Measurements from ENCODE around the gene NUP155. TPM values are rescaled to one million over a fixed set of nuclear protein-coding genes. Genes with fewer than 3 reads are reported as not detected.
A peak's percentile ranks its signal among the peaks of the same experiment; 100 is the strongest.
"Not testable (repeated sequence)": the region's sequence is repeated elsewhere in the genome, so short reads cannot be mapped to it uniquely, and the experiment has no call there.

Gene NUP155
- total and polyA plus RNA-seq, 3 experiments from 2014 or later = 29.9 to 85.4 (median 75.3) TPM

GRCh38 chr5:37319037-37319782, 51.7 kb downstream of the NUP155 start:
- H3K36me3 ChIP-seq (ENCODE audit: insufficient read depth, low read length) = peaks cover 13% of the 10 kb centered on the region
- DNase-seq = no peak
- H3K27me3 Mint-ChIP-seq = no peaks in the 10 kb centered on the region
- no peak overlapping the region for H3K4me3 Mint-ChIP-seq
- POLR2A ChIA-PET = no interaction called here
- H3K9me3 Mint-ChIP-seq = no peaks in the 10 kb centered on the region
- H3K4me3 ChIP-seq (ENCODE audit: low read length) = no peak overlapping the region
- no peaks in the 10 kb centered on the region for H3K4me1 ChIP-seq (ENCODE audit: insufficient read depth, low read length)
- no peaks in the 10 kb centered on the region for H3K27me3 ChIP-seq (ENCODE audit: insufficient read depth, low read length, poor library complexity, severe bottlenecking)
- H3K27ac Mint-ChIP-seq = peak overlapping the region in 1 of 8 donors; percentile 7
- H3K36me3 Mint-ChIP-seq = peaks cover 14 to 80% (median 27%) of the 10 kb centered on the region in 3 donors
- no peak overlapping the region for H3K27ac ChIP-seq (ENCODE audit: low read depth, low read length)
- CTCF ChIA-PET = no interaction called here
- no peaks in the 10 kb centered on the region for H3K9me3 ChIP-seq (ENCODE audit: low read length)
- H3K4me1 Mint-ChIP-seq = no peaks in the 10 kb centered on the region

- DNase-seq = no peak
- Mint-ChIP-seq H3K4me3 (no peak overlapping the region), H3K36me3 (peaks cover 17 to 84% (median 34%) of the 10 kb centered on the region in 3 donors), H3K27me3 (no peaks in the 10 kb centered on the region), H3K4me1 (no peaks in the 10 kb centered on the region), H3K9me3 (no peaks in the 10 kb centered on the region), H3K27ac (no peak overlapping the region)
- Histone ChIP-seq H3K27ac (ENCODE audit: low read depth, low read length) (no peak overlapping the region), H3K4me1 (ENCODE audit: insufficient read depth, low read length) (no peaks in the 10 kb centered on the region), H3K27me3 (ENCODE audit: insufficient read depth, low read length, poor library complexity, severe bottlenecking) (no peaks in the 10 kb centered on the region), H3K4me3 (ENCODE audit: low read length) (no peak overlapping the region), H3K9me3 (ENCODE audit: low read length) (no peaks in the 10 kb centered on the region), H3K36me3 (ENCODE audit: insufficient read depth, low read length) (peaks cover 28% of the 10 kb centered on the region)
- POLR2A ChIA-PET = no interaction called here
- CTCF ChIA-PET = no interaction called here
Observed at GRCh38 chr5:37316027-37316426, 54.9 kb downstream of the NUP155 start.

- Mint-ChIP-seq H3K27ac (no peak overlapping the region), H3K4me3 (no peak overlapping the region), H3K36me3 (peaks cover 12 to 76% (median 30%) of the 10 kb centered on the region in 3 donors), H3K27me3 (no peaks in the 10 kb centered on the region), H3K4me1 (no peaks in the 10 kb centered on the region), H3K9me3 (peaks cover 0 to 1% (median 0%) of the 10 kb centered on the region in 5 donors)
- POLR2A ChIA-PET = no interaction called here
- DNase-seq = no peak
- CTCF ChIA-PET = no interaction called here
- Histone ChIP-seq H3K27me3 (ENCODE audit: insufficient read depth, low read length, poor library complexity, severe bottlenecking) (no peaks in the 10 kb centered on the region), H3K4me3 (ENCODE audit: low read length) (no peak overlapping the region), H3K36me3 (ENCODE audit: insufficient read depth, low read length) (peaks cover 29% of the 10 kb centered on the region), H3K4me1 (ENCODE audit: insufficient read depth, low read length) (no peaks in the 10 kb centered on the region), H3K9me3 (ENCODE audit: low read length) (no peaks in the 10 kb centered on the region), H3K27ac (ENCODE audit: low read depth, low read length) (no peak overlapping the region)
Observed at GRCh38 chr5:37310360-37310759, 60.5 kb downstream of the NUP155 start.

GRCh38 chr5:37308793-37309192, 62.1 kb downstream of the NUP155 start:
- H3K9me3 ChIP-seq (ENCODE audit: low read length) = no peaks in the 10 kb centered on the region
- no peak for DNase-seq
- peaks cover 34% of the 10 kb centered on the region for H3K36me3 ChIP-seq (ENCODE audit: insufficient read depth, low read length)
- no peak overlapping the region for H3K4me3 ChIP-seq (ENCODE audit: low read length)
- H3K4me1 ChIP-seq (ENCODE audit: insufficient read depth, low read length) = no peaks in the 10 kb centered on the region
- Mint-ChIP-seq H3K36me3 (peaks cover 13 to 74% (median 30%) of the 10 kb centered on the region in 3 donors), H3K27ac (peak overlapping the region in 1 of 8 donors; percentile 38), H3K27me3 (no peaks in the 10 kb centered on the region), H3K4me3 (no peak overlapping the region), H3K9me3 (peaks cover 0 to 1% (median 0%) of the 10 kb centered on the region in 5 donors), H3K4me1 (no peaks in the 10 kb centered on the region)
- no peak overlapping the region for H3K27ac ChIP-seq (ENCODE audit: low read depth, low read length)
- ChIA-PET POLR2A (no interaction called here), CTCF (no interaction called here)
- no peaks in the 10 kb centered on the region for H3K27me3 ChIP-seq (ENCODE audit: insufficient read depth, low read length, poor library complexity, severe bottlenecking)

- no peaks in the 10 kb centered on the region for H3K4me1 ChIP-seq (ENCODE audit: insufficient read depth, low read length)
- Mint-ChIP-seq H3K27ac (peak overlapping the region in 1 of 8 donors; percentile 33), H3K27me3 (no peaks in the 10 kb centered on the region), H3K4me1 (no peaks in the 10 kb centered on the region), H3K4me3 (no peak overlapping the region), H3K9me3 (peaks cover 0 to 1% (median 0%) of the 10 kb centered on the region in 5 donors), H3K36me3 (peaks cover 18 to 80% (median 24%) of the 10 kb centered on the region in 3 donors)
- DNase-seq = no peak
- CTCF ChIA-PET = no interaction called here
- POLR2A ChIA-PET = no interaction called here
- H3K9me3 ChIP-seq (ENCODE audit: low read length) = no peaks in the 10 kb centered on the region
- H3K4me3 ChIP-seq (ENCODE audit: low read length) = no peak overlapping the region
- H3K27me3 ChIP-seq (ENCODE audit: insufficient read depth, low read length, poor library complexity, severe bottlenecking) = no peaks in the 10 kb centered on the region
- peaks cover 40% of the 10 kb centered on the region for H3K36me3 ChIP-seq (ENCODE audit: insufficient read depth, low read length)
- H3K27ac ChIP-seq (ENCODE audit: low read depth, low read length) = no peak overlapping the region
Observed at GRCh38 chr5:37304888-37305287, 66.0 kb downstream of the NUP155 start.

- H3K4me1 ChIP-seq (ENCODE audit: insufficient read depth, low read length); POLR2A ChIA-PET; H3K9me3 ChIP-seq (ENCODE audit: low read length); H3K27ac ChIP-seq (ENCODE audit: low read depth, low read length); H3K4me1 Mint-ChIP-seq; H3K27me3 ChIP-seq (ENCODE audit: insufficient read depth, low read length, poor library complexity, severe bottlenecking); H3K4me3 Mint-ChIP-seq; DNase-seq; H3K27me3 Mint-ChIP-seq; H3K27ac Mint-ChIP-seq; H3K4me3 ChIP-seq (ENCODE audit: low read length); CTCF ChIA-PET; H3K9me3 Mint-ChIP-seq: not testable (repeated sequence)
- peaks cover 15 to 68% (median 18%) of the 10 kb centered on the region in 3 donors for H3K36me3 Mint-ChIP-seq
- peaks cover 32% of the 10 kb centered on the region for H3K36me3 ChIP-seq (ENCODE audit: insufficient read depth, low read length)
Observed at GRCh38 chr5:37296313-37296712, 74.6 kb downstream of the NUP155 start.

GRCh38 chr5:37283214-37283820, 87.6 kb downstream of the NUP155 start:
- Mint-ChIP-seq H3K9me3 (peaks cover 10 to 31% (median 27%) of the 10 kb centered on the region in 5 donors), H3K4me3 (no peak overlapping the region), H3K4me1 (no peaks in the 10 kb centered on the region), H3K36me3 (peaks cover 0 to 33% (median 4%) of the 10 kb centered on the region in 3 donors), H3K27ac (no peak overlapping the region), H3K27me3 (peaks cover 2 to 20% of the 10 kb centered on the region in 2 donors)
- no peak for DNase-seq
- H3K27ac ChIP-seq (ENCODE audit: low read depth, low read length) = no peak overlapping the region
- ChIA-PET POLR2A (interaction anchor here (0.6 kb wide), 1 partner anchor 50 kb away, joined by 4 read pairs; no protein-coding TSS in a partner anchor), CTCF (no interaction called here)
- H3K4me3 ChIP-seq (ENCODE audit: low read length) = no peak overlapping the region
- no peaks in the 10 kb centered on the region for H3K27me3 ChIP-seq (ENCODE audit: insufficient read depth, low read length, poor library complexity, severe bottlenecking)
- no peaks in the 10 kb centered on the region for H3K36me3 ChIP-seq (ENCODE audit: insufficient read depth, low read length)
- H3K9me3 ChIP-seq (ENCODE audit: low read length) = no peaks in the 10 kb centered on the region
- no peaks in the 10 kb centered on the region for H3K4me1 ChIP-seq (ENCODE audit: insufficient read depth, low read length)

GRCh38 chr5:37275511-37275910, 95.4 kb downstream of the NUP155 start:
- Histone ChIP-seq H3K4me3 (ENCODE audit: low read length) (no peak overlapping the region), H3K27ac (ENCODE audit: low read depth, low read length) (no peak overlapping the region), H3K36me3 (ENCODE audit: insufficient read depth, low read length) (no peaks in the 10 kb centered on the region), H3K9me3 (ENCODE audit: low read length) (no peaks in the 10 kb centered on the region), H3K27me3 (ENCODE audit: insufficient read depth, low read length, poor library complexity, severe bottlenecking) (no peaks in the 10 kb centered on the region), H3K4me1 (ENCODE audit: insufficient read depth, low read length) (no peaks in the 10 kb centered on the region)
- Mint-ChIP-seq H3K4me1 (no peaks in the 10 kb centered on the region), H3K9me3 (peaks cover 10 to 16% (median 14%) of the 10 kb centered on the region in 5 donors), H3K27me3 (peaks cover 2 to 3% of the 10 kb centered on the region in 2 donors), H3K27ac (no peak overlapping the region), H3K4me3 (no peak overlapping the region), H3K36me3 (peaks cover 0 to 18% (median 0%) of the 10 kb centered on the region in 3 donors)
- DNase-seq = no peak
- ChIA-PET CTCF (no interaction called here), POLR2A (no interaction called here)
